Measurements from ENCODE around the gene ZHX3. TPM values are rescaled to one million over a fixed set of nuclear protein-coding genes. Genes with fewer than 3 reads are reported as not detected.

The ZHX3 gene
- polyA plus RNA-seq, 3 donors, result 0.58 to 3.2 (median 1.1) TPM

DNA sequence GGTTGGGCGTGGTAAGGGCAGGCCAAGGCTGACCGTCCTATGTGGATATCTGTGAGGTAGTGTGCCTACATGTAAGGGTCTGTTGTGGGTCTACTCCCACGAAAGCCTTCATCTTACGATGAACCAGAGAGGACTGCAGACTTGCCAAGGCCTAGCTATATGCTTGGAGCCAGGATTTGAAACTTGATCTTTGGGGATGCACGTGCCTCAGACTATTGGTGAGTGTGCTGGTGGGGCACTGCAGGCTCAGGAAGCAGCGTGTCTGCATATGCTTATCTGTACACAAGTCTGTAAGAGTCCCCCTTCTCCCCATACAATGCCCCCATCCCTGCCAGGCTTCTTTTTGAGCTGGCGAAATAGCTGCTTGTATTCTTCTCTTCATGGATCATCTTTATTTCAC lies 162.3 kb downstream of the ZHX3 start:
- Histone ChIP-seq H3K4me3 (replicated peaks in 1 of 3; ENCODE audit: low read depth in 2 of 3, low read length in 3 of 3) (no peak overlapping the region), H3K4me1 (ENCODE audit: control insufficient read depth in 1 of 2, insufficient read depth in 2 of 2, low read length in 2 of 2) (no peaks in the 10 kb centered on the region), H3K79me2 (ENCODE audit: insufficient read depth, low read length) (no peaks in the 10 kb centered on the region), H3K27ac (ENCODE audit: low read depth in 1 of 2, low read length in 2 of 2) (no peak overlapping the region), H3K9ac (ENCODE audit: insufficient read depth, low read length, poor library complexity, severe bottlenecking) (no peak overlapping the region), H3K4me2 (replicated peaks; ENCODE audit: extremely low read depth, low read length, poor library complexity, severe bottlenecking) (no peak overlapping the region), H2AFZ (ENCODE audit: insufficient read depth, low read depth, low read length, poor library complexity, severe bottlenecking) (no peak overlapping the region), H3K9me3 (replicated peaks in 1 of 2; ENCODE audit: control insufficient read depth in 1 of 2, insufficient read depth in 1 of 2, low read length in 2 of 2) (no peaks in the 10 kb centered on the region), H3K27me3 (ENCODE audit: control insufficient read depth in 2 of 2, insufficient read depth in 2 of 2, low read length in 2 of 2) (peaks cover 4 to 15% of the 10 kb centered on the region in 2 donors), H4K20me1 (ENCODE audit: insufficient read depth, low read length) (no peaks in the 10 kb centered on the region), H3K36me3 (replicated peaks in 1 of 2; ENCODE audit: control insufficient read depth in 1 of 2, insufficient read depth in 2 of 2, low read length in 2 of 2) (no peaks in the 10 kb centered on the region)
- intact Hi-C loops (cut with micrococcal nuclease), result no loop called here
- no peak overlapping the region for H3K27ac Mint-ChIP-seq
- no peak overlapping the region for H3K4me3 Mint-ChIP-seq
- DNase-seq, result no peak
- H3K36me3 Mint-ChIP-seq, result peaks cover 2 to 4% of the 10 kb centered on the region in 2 donors
- peaks cover 0 to 2% (median 0%) of the 10 kb centered on the region in 7 donors for H3K9me3 Mint-ChIP-seq
- H3K27me3 Mint-ChIP-seq (ENCODE audit: low read depth in 3 of 3), result peaks cover 26 to 50% (median 45%) of the 10 kb centered on the region in 3 donors
- 93% methylated on average over 5 of the region's 7 CpGs for WGBS (ENCODE audit: insufficient coverage)
- TF ChIP-seq, protein P1, sequence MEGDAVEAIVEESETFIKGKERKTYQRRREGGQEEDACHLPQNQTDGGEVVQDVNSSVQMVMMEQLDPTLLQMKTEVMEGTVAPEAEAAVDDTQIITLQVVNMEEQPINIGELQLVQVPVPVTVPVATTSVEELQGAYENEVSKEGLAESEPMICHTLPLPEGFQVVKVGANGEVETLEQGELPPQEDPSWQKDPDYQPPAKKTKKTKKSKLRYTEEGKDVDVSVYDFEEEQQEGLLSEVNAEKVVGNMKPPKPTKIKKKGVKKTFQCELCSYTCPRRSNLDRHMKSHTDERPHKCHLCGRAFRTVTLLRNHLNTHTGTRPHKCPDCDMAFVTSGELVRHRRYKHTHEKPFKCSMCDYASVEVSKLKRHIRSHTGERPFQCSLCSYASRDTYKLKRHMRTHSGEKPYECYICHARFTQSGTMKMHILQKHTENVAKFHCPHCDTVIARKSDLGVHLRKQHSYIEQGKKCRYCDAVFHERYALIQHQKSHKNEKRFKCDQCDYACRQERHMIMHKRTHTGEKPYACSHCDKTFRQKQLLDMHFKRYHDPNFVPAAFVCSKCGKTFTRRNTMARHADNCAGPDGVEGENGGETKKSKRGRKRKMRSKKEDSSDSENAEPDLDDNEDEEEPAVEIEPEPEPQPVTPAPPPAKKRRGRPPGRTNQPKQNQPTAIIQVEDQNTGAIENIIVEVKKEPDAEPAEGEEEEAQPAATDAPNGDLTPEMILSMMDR (IDR thresholded peaks at IDR 0.05), result no peak
- H3K4me1 Mint-ChIP-seq, result peaks cover 11% of the 10 kb centered on the region

DNA sequence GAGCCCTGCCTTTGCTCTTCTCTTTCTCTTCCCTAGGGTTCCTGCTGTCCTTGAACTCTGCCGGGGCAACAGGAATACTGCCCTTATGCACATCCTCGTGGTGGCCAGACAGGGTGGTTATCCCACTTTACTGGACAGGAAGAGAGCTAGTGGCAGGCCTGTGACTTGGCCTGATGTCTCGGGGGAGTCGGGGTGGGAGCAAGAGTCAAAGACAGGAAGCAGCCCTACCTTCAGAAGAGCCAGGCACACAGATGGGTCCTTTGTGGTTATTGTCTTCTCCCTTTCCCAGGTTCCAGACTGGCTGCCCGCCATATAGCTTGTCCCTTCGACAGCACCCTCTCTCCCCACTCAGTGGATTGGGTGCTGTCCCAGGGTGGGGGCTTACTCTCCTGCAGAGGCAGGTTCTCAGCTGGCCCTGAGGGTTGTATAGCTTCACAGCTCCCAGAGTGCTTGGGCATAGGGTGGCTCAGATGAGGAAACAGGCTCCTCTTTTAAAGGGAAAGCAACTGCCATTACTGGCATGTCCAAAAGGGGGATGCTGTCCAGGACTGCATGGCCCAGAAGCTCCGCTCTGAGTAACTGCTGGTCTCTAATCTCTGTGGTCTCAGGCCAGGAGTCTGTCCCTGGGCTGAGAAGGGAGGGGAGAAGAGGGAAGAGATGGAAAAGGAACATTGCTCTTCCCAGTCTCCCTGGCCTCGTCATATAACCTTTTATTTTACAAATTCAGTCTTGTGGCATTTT lies 162.9 kb downstream of the ZHX3 start:
- Mint-ChIP-seq H3K9me3 (peaks cover 0 to 2% (median 0%) of the 10 kb centered on the region in 7 donors), H3K27ac (no peak overlapping the region), H3K27me3 (ENCODE audit: low read depth in 3 of 3) (peaks cover 24 to 48% (median 38%) of the 10 kb centered on the region in 3 donors), H3K4me1 (peaks cover 11% of the 10 kb centered on the region), H3K36me3 (peaks cover under 1 to 1% of the 10 kb centered on the region in 2 donors), H3K4me3 (peak overlapping the region in 1 of 2 donors; percentile 23)
- H3K79me2 ChIP-seq (ENCODE audit: insufficient read depth, low read length), result no peaks in the 10 kb centered on the region
- no peaks in the 10 kb centered on the region for H3K36me3 ChIP-seq (replicated peaks in 1 of 2; ENCODE audit: control insufficient read depth in 1 of 2, insufficient read depth in 2 of 2, low read length in 2 of 2)
- H3K4me2 ChIP-seq (replicated peaks; ENCODE audit: extremely low read depth, low read length, poor library complexity, severe bottlenecking), result no peak overlapping the region
- no peak overlapping the region for H3K27ac ChIP-seq (ENCODE audit: low read depth in 1 of 2, low read length in 2 of 2)
- H3K4me3 ChIP-seq (replicated peaks in 1 of 3; ENCODE audit: low read depth in 2 of 3, low read length in 3 of 3), result no peak overlapping the region
- peaks cover 4 to 15% of the 10 kb centered on the region in 2 donors for H3K27me3 ChIP-seq (ENCODE audit: control insufficient read depth in 2 of 2, insufficient read depth in 2 of 2, low read length in 2 of 2)
- WGBS (ENCODE audit: insufficient coverage), result 93% methylated on average over 2 of the region's 8 CpGs
- intact Hi-C loops (cut with micrococcal nuclease), result no loop called here
- DNase-seq, result no peak
- H4K20me1 ChIP-seq (ENCODE audit: insufficient read depth, low read length), result no peaks in the 10 kb centered on the region
- H2AFZ ChIP-seq (ENCODE audit: insufficient read depth, low read depth, low read length, poor library complexity, severe bottlenecking), result no peak overlapping the region
- no peaks in the 10 kb centered on the region for H3K4me1 ChIP-seq (ENCODE audit: control insufficient read depth in 1 of 2, insufficient read depth in 2 of 2, low read length in 2 of 2)
- H3K9ac ChIP-seq (ENCODE audit: insufficient read depth, low read length, poor library complexity, severe bottlenecking), result no peak overlapping the region
- TF ChIP-seq, protein P1 (IDR thresholded peaks at IDR 0.05), result no peak
- H3K9me3 ChIP-seq (replicated peaks in 1 of 2; ENCODE audit: control insufficient read depth in 1 of 2, insufficient read depth in 1 of 2, low read length in 2 of 2), result no peaks in the 10 kb centered on the region

Measured in CD14-positive monocyte (primary cell).